SK-N-SH treated with all-trans-retinoic acid at 6 μM for 48 hours (cell line): ENCODE results near the gene FAM184A.

ENCODE experiments used
- ATAC-seq: fragments of 200-7000 bp; cut with Tn5 transposase; 3 replicates; pipeline ENCODE4 v1.9.1; 2020; ENCODE audit warnings: mild to moderate bottlenecking, moderate library complexity
- ARNTL ChIP-seq: fragments of 450-650 bp; formaldehyde crosslinking; IDR thresholded peaks from 2 replicates; pipeline ENCODE4 v1.5.0; 2020; ENCODE audit warnings: low read depth, mild to moderate bottlenecking, moderate library complexity, borderline replicate concordance
- BACH2 ChIP-seq: fragments of 250-450 bp; sonication (Bioruptor Pico); IDR thresholded peaks from 2 replicates; pipeline ENCODE4 v1.9.0; 2021; ENCODE audit warnings: mild to moderate bottlenecking, borderline replicate concordance
- CREB5 ChIP-seq: fragments of 250-450 bp; sonication (Bioruptor Pico); IDR thresholded peaks from 2 replicates; pipeline ENCODE4 v1.5.1; 2020; ENCODE audit warnings: low read depth, mild to moderate bottlenecking, moderate library complexity
- CSDC2 ChIP-seq: fragments of 250-450 bp; sonication (Bioruptor Pico); IDR thresholded peaks from 2 replicates; pipeline ENCODE4 v1.5.0; 2020; ENCODE audit warnings: mild to moderate bottlenecking, moderate library complexity
- CSRNP3 ChIP-seq: fragments of 250-450 bp; sonication (Bioruptor Pico); IDR thresholded peaks from 2 replicates; pipeline ENCODE4 v1.5.1; 2021; ENCODE audit warnings: mild to moderate bottlenecking, moderate library complexity
- ESRRG ChIP-seq: fragments of 250-450 bp; sonication (Bioruptor Pico); IDR thresholded peaks from 2 replicates; pipeline ENCODE4 v1.6.1; 2021; ENCODE audit warnings: mild to moderate bottlenecking
- GLIS3 ChIP-seq: fragments of 250-450 bp; sonication (Bioruptor Pico); IDR thresholded peaks from 2 replicates; pipeline ENCODE4 v1.5.0; 2020; ENCODE audit warnings: mild to moderate bottlenecking, moderate library complexity
- ISL1 ChIP-seq: fragments of 250-450 bp; sonication (Bioruptor Pico); IDR thresholded peaks from 2 replicates; pipeline ENCODE4 v2.1.2; 2022; ENCODE audit warnings: mild to moderate bottlenecking, moderate library complexity
- OSR1 ChIP-seq: fragments of 250-450 bp; sonication (Bioruptor Pico); IDR thresholded peaks from 2 replicates; pipeline ENCODE4 v1.8.0; 2022; ENCODE audit warnings: moderate library complexity, mild to moderate bottlenecking, inconsistent platforms
- PATZ1 ChIP-seq: fragments of 250-450 bp; sonication (Bioruptor Pico); IDR thresholded peaks from 2 replicates; pipeline ENCODE4 v1.8.0; 2020; ENCODE audit warnings: mild to moderate bottlenecking, moderate library complexity, borderline replicate concordance
- PPARA ChIP-seq: fragments of 250-450 bp; sonication (Bioruptor Pico); IDR thresholded peaks from 2 replicates; pipeline ENCODE4 v1.5.0; 2020; ENCODE audit warnings: mild to moderate bottlenecking, borderline replicate concordance
- RARB ChIP-seq: fragments of 250-450 bp; sonication (Bioruptor Pico); IDR thresholded peaks from 2 replicates; pipeline ENCODE4 v1.8.0; 2021; ENCODE audit warnings: mild to moderate bottlenecking, moderate library complexity
- SNAI2 ChIP-seq: fragments of 250-450 bp; sonication (Bioruptor Pico); IDR thresholded peaks from 2 replicates; pipeline ENCODE4 v1.5.0; 2020; ENCODE audit warnings: mild to moderate bottlenecking, moderate library complexity
- TCF4 ChIP-seq: fragments of 250-450 bp; sonication (Bioruptor Pico); IDR thresholded peaks from 2 replicates; pipeline ENCODE4 v1.8.0; 2021; ENCODE audit warnings: mild to moderate bottlenecking, moderate library complexity, borderline replicate concordance
- TOX ChIP-seq: fragments of 250-450 bp; sonication (Bioruptor Pico); IDR thresholded peaks from 2 replicates; pipeline ENCODE4 v1.8.0; 2021; ENCODE audit warnings: mild to moderate bottlenecking, moderate library complexity, borderline replicate concordance
- ZC3H10 ChIP-seq: fragments of 250-450 bp; sonication (Bioruptor Pico); IDR thresholded peaks from 2 replicates; pipeline ENCODE4 v1.5.1; 2021; ENCODE audit warnings: mild to moderate bottlenecking, moderate library complexity
- ZFP30 ChIP-seq: fragments of 450-650 bp; formaldehyde crosslinking; IDR thresholded peaks from 2 replicates; pipeline ENCODE4 v1.5.0; 2022; ENCODE audit warnings: mild to moderate bottlenecking, moderate library complexity
- ZNF565 ChIP-seq: fragments of 450-650 bp; formaldehyde crosslinking; conservative IDR thresholded peaks from 2 replicates; pipeline ENCODE4 v1.5.0; 2020; ENCODE audit warnings: low read depth, mild to moderate bottlenecking, moderate library complexity
- ZNF70 ChIP-seq: fragments of 450-650 bp; formaldehyde crosslinking; IDR thresholded peaks from 2 replicates; pipeline ENCODE4 v1.5.0; 2020; ENCODE audit warnings: mild to moderate bottlenecking, moderate library complexity
- ZNF8 ChIP-seq: fragments of 450-650 bp; formaldehyde crosslinking; IDR thresholded peaks from 2 replicates; pipeline ENCODE4 v1.5.0; 2020; ENCODE audit warnings: mild to moderate bottlenecking, moderate library complexity

FAM184A gene

GRCh38 chr6:119044255-119044654, 34.2 kb downstream of the FAM184A start:
- no peak for ATAC-seq
- no peak for TF ChIP-seq ZFP30 (CRISPR knock-in tag)
- no peak for TF ChIP-seq TOX (CRISPR knock-in tag)
- no peak for TF ChIP-seq PATZ1
- TF ChIP-seq BACH2 (CRISPR knock-in tag) = no peak
- TF ChIP-seq SNAI2 = no peak
- TF ChIP-seq PPARA = no peak
- no peak for TF ChIP-seq CSRNP3 (CRISPR knock-in tag)
- no peak for TF ChIP-seq ISL1 (CRISPR knock-in tag)
- TF ChIP-seq ZNF565 (CRISPR knock-in tag) = no peak
- TF ChIP-seq GLIS3 (CRISPR knock-in tag) = no peak
- TF ChIP-seq CREB5 = no peak
- TF ChIP-seq, all 23 proteins: peak for 0

- no peak for TF ChIP-seq SNAI2
- ATAC-seq = no peak
Observed at GRCh38 chr6:119043783-119044182, 34.7 kb downstream of the FAM184A start.

- TF ChIP-seq ZC3H10 (CRISPR knock-in tag) (no peak), BACH2 (CRISPR knock-in tag) (no peak), OSR1 (CRISPR knock-in tag) (no peak), ESRRG (CRISPR knock-in tag) (no peak), CSDC2 (CRISPR knock-in tag) (no peak), TOX (CRISPR knock-in tag) (no peak), TCF4 (no peak)
- TF ChIP-seq, all 23 proteins: peak for 0
- no peak for ATAC-seq
Observed at GRCh38 chr6:119043265-119043664, 35.2 kb downstream of the FAM184A start.

- no peak for ATAC-seq
- no peak for TF ChIP-seq CSRNP3 (CRISPR knock-in tag)
- no peak for TF ChIP-seq ZNF8
- TF ChIP-seq BACH2 (CRISPR knock-in tag) = no peak
- TF ChIP-seq SNAI2 = no peak
- TF ChIP-seq PATZ1 = no peak
- no peak for TF ChIP-seq ISL1 (CRISPR knock-in tag)
Observed at GRCh38 chr6:119040636-119041035, 37.8 kb downstream of the FAM184A start.

GRCh38 chr6:119040229-119040628, 38.2 kb downstream of the FAM184A start:
- TF ChIP-seq ZNF70 (no peak), SNAI2 (no peak), ZC3H10 (CRISPR knock-in tag) (no peak), PPARA (no peak), OSR1 (CRISPR knock-in tag) (no peak), ZNF565 (CRISPR knock-in tag) (no peak), TCF4 (no peak), GLIS3 (CRISPR knock-in tag) (no peak), PATZ1 (no peak), CSDC2 (CRISPR knock-in tag) (no peak), ARNTL (CRISPR knock-in tag) (no peak), ZNF8 (no peak), RARB (no peak), ISL1 (CRISPR knock-in tag) (no peak), ESRRG (CRISPR knock-in tag) (no peak)
- TF ChIP-seq, all 23 proteins: peak for 0
- ATAC-seq = no peak
